GM21619 (cell line): ENCODE results near the gene CFAP74.

Source experiments
- ATAC-seq: cut with Tn5 transposase; IDR thresholded peaks from one replicate; pipeline ENCODE4 v1.9.1; 2021; ENCODE audit not compliant: unreplicated experiment

CFAP74 gene

DNA sequence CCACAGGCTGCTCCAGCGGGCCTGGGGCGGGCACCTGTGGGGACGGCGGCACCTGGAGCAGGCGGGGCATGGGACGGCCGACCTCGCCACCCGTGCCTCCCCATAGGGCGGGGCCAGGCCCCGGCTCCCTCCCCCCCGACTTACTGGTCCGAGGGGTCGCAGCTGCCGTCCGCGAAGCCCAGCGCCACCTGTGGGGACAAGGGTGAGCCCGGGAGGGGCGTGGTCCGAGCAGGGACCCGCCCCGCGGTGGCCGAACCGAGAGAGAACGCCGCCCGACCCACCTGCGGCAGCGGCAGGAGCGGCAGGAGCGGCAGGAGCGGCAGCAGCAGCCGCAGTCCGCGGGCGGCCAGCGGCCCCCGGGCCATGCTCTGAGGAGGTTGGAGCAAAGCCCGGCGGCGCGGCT lies 84.7 kb downstream of the CFAP74 start, which contains the start of gene TMEM52:
TMEM52 (minus strand) TSS at position 379 of the 403 bp plus-strand sequence; CDS start at position 365, 14 bp downstream.
- ATAC-seq = peak; percentile 30

DNA sequence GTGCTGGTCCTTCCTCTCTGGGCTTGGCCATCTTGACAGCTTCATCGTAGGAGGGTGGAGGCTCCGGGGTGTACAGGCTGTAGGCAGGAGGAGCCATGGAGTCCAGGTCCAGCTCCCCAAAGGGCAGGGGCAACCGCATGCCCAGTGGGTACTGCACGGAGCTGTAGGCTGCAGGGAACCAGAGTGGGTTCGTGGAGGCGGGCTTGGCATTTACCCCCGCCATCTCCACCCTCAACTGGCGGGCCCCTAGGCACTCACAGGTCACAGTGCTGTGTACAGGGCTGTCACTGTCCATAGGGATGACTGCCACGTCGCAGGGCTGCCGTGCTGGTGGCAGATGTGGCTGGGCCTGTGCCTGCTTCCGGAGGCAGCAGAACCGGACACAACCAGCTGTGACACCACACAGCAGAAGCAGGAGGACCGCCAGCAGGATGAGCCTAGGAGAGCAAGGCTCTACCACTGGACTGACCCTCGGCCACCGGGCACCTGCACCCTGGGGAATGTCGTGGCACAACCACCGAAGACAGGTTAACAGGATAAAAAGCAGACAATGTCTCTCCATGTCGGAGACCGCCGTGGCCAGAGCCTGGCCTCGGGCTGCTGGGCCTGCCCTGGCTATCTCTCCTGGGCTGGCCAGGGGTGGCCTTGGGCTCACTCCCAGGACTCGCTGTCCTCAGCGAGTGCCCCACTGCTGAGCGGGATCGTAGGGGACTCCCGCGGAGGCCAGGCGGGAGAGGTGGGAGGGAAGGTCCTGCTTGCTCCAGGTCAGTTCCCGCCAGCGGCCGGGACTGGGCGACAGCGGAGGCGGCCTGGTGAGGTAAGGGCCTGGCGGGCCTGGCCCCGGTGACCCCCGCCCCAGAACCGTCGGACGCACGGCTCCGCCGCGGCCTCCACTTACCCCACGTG lies 85.3 kb downstream of the CFAP74 start:
- ATAC-seq = no peak

DNA sequence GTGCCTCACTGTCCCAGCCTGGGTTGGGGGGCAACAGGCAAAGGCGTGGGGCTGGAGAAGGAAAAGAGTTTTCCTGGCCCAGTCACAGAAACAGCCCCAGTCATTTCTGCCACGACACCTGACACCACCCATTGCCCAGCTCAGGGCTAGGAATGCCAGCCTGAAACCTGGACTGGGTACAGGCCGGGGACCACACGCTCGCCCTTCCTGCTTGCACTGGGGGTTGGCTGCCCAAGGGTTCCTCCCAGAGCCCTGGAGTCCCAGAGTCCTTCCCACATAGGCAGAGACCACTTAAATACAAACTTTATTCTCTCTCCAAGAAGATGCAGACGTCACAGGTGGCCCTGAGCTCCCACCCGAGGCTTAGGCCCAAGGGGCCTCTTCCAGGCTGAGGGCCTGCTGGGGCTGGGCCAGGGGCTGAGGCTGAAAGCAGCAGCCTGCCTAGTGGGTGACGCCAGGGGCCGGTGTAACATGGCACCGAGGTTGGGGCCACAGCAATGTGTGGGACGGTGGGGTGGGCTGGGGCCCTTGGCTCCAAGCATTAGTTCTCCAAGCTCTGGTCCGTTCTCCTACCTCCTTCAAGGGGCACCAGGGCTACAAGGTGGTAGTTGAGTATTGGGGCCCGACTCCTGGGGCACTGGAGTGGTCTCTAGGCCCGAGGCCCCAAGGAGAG lies 86.1 kb downstream of the CFAP74 start:
- no peak for ATAC-seq

DNA sequence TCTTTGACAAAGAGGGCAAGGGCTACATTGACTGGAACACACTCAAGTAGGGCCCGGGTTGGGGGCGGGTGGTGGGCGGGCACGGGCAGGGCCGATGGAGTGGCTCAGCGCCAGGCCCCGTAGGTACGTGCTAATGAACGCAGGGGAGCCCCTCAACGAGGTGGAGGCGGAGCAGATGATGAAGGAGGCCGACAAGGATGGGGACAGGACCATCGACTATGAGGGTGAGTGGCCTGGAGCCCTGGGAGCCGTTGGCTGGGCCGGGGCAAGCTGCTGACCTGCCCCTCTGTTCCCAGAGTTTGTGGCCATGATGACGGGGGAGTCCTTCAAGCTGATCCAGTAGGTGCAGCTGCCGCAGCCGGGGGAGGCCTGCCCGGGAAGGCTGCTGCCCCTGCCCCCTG lies 86.7 kb downstream of the CFAP74 start:
- no peak for ATAC-seq

DNA sequence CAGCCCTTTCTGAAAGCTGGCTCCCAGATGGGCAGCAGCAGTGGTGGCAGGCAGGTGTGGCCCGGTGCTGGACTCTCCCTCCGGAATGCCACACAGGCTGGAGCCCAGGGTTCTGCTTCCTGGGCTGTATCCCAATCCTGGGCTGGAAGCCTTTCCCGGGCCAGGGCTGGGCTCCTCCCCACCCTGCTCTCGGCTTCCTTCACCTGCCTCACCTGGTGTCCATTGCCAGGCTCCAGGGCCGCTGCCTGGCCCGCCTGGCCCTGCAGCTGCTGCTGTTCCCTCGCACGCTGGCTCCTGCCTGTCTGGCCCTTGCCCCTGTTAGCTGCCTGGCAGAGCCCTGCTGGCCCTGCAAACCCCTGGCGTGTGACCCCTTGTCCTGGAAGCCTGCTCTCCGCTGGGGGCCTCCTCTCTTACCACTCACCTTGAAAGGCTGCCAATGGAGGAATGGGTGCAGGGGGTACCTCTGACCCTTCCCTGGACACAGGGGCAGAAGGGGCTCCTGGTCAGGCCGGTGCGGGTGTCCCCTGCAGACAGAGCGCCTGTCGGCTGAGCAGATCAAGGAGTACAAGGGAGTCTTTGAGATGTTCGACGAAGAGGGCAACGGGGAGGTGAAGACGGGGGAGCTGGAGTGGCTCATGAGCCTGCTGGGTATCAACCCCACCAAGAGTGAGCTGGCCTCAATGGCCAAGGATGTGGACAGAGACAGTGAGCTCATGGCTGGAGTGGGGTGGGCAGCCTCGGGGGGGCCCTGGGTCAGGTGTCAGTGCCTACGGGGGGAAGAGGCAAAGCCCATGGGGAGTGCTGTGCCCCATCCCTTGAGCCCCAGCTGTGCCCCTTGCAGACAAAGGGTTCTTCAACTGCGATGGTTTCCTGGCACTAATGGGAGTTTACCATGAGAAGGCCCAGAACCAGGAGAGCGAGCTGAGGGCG lies 87.4 kb downstream of the CFAP74 start:
- no peak for ATAC-seq

DNA sequence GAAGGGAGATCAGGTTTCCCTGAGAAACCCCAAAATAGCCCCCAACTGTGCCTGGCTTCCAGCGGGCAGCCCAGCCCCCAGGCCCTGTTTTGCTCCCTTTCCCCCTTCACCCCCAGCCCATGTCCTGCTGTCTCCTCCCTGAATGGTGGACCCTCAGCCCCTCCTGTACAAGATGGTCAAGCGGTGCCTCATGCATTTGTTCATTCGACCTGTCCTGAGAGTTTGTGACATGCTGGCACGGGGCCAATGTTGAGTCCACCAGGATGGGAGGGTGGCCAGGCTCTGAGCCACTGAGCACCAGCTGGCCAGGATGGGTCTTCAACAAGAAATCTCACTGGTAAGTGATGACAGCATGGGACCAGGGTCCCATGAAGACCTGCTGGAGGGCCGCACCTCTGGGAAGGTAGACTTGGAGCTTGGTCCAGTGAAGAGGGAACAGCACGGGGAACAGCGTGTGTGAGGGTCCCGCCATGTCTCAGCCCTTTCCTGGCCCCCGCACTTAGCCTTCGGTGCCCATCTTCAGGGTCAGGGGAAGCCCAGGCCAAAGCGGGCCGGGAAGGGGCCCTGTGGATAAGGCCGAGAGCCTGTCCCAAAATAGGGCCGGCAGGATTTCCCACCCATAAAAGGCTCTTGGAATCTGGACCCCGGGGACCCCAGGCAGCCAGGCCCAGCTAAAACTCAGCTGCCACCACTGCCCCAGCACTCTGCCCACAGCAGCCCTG lies 88.5 kb downstream of the CFAP74 start, which contains the start of gene CALML6:
CALML6 (plus strand) TSS at position 290 of the 722 bp plus-strand sequence; CDS start at position 311, 21 bp downstream.
- ATAC-seq = no peak

DNA sequence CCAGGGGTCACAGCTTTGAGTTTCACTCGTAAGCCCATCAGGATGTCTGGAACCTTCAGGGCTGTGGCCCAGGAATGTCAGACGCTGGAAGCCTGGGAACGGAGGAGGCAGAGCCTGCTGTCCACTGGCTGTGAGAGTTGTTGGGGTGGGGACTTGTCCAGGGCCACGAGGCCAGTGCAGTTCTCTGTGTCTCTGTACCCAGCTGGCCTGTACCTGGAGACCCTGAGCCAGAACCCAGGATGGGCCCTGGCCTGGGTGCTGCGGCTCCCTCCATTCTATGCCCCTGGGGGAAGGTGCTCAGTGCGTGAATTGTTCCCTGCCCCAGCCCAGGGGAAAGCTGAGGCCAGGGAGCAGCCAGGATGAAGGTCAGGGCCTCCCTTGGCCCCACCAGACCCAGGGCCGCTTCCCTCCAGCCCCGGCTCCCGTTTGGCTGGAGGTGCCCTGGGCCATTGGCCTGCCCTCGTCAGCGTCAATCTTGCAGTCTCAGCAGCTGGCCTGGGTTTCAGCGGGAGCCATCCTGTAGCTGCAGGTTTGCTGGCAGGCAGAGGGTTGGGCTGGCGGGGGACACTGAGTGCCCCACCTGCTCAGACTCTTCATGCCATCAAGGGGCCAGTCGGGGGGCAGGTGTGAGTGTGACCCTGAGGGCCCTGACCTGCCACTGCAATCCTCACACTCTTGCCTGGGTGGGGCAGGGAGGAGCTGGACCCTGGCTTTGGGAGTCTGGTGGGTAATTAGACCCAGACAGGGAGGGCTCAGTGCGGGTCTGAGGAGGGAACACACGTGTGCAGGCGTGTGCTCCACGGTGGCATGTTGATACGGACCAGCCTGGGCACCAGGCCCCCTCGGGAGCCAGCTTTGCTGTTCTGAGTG lies 89.2 kb downstream of the CFAP74 start:
- ATAC-seq = no peak

DNA sequence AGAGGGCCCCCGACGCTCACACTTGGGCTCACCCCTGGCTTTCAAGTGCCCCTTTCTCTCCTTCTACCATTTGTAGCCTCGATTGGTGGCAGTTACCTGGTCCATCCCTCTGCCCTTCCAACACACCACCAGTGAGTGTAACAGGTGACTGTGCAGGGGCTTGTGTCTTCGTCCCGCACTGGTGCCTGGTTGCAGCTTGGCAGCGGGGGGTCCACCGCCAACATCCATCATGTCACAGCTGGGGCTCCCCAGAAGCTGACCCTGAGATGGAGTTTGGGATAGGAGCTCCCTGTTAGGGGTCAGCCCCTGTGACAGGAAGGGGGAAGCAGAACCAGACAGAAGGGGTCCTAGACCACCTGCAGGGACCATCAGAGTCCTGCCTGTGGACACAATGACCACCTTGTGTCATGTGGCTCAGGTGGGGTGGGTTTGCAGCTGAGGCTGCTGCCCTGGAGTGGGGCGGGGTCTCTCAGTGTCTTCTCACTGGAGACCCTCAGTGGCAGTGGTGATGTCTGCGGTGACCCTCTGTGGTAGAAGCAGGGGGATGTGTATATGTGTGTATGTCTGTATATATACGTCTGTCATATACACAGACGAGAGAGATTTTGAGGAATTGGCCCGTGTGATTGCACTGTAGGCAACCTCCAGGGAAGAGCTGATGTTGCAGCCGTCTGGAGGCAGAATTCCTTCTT lies 92.1 kb downstream of the CFAP74 start:
- ATAC-seq = no peak

DNA sequence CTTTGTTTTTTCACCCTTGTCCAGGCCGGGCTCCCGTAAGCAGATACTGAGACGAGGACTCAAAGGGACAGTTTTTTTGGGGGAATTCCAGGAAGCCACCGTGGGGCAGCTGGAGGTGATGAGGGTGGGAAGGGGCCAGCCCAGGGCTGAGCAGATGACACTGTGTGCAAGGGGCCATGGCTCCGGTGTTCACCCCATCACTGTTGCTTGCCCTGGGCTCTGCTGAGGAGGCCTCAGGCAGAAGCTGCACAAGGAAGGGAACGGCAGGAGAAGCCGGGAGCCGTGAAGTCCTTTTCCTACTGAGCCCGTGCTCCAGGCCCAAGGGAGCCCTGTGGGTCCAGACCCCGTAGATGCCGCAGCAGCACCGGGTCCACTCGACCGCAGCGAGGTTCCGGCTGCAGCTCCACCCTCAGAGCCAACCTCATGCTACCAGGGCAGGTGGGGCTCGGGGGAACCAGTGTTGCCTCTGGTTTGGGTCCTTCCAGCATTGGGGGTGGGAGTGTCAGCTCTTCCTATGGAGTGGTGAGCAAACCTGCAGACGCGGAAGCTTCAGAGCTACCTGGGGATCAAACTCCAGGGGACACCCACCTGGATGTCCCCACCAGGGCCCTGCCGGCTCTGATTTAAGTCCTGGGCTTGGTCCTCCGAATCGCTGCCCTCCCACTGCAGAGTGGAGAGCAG lies 92.8 kb downstream of the CFAP74 start:
- ATAC-seq = no peak

DNA sequence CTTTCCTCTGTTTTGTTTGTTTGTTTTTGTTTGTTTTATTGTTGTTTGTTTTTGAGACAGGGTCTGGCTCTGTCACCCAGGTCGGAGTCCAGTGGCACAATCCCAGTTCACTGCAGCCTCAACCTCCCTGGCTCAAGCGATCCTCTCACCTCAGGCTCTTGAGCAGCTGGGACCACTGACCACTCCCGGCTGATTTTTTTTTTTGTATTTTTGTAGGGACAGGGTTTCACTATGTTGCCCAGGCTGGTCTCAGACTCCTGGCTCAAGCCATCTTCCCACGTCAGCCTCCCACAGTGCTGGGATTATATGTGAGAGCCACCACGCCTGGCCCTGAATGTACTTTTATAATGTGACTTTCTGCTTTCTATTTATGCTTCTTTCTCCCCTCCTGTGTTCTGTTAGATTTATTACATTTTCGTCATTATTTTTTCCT lies 93.5 kb downstream of the CFAP74 start:
- ATAC-seq = no peak

DNA sequence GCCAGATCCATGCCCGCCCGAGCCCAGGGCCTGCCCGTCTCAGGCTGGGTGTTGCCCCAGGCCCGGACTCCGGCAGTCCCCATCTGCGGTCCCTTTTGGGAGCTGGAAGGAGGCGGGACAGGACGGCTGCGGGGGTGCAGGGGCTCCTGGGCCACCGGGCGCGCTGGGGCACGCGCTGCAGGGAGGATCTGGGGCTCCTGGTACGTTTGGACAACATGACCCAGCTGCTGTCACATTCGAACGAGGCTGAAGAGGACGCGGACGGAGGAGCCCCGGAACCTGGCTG lies 95.1 kb downstream of the CFAP74 start:
- no peak for ATAC-seq

DNA sequence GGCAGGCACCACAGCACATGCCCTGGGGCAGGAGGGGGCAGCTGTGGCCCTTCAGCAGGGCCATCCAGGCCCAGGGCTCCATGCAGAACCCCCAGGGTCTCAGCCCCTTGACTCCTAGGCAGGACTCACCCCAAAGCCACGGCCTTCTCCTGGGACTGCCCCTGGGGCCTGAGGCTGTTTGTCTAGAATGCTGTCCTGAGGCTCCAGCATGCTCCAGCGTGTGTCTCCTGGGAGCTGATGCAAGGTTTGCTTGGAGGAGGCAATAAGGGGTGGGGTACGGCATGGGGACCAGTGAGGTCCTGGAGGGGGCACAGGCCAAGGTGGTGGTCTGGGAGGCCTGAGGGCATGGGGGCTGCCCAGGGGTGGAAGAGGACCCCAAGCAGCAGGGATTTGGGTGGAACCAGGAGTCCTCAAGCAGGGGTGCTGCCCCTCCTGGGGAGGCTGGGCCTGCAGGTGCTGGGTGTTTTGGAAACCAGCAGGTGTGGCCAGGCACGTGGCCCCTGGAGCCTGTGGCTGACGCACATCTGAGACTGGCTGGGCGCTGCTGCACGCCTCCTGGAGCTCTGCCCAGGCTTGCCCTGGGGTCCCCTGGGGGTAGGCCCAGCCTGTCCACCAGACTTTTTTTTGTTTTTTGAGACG lies 96.4 kb downstream of the CFAP74 start:
- no peak for ATAC-seq

DNA sequence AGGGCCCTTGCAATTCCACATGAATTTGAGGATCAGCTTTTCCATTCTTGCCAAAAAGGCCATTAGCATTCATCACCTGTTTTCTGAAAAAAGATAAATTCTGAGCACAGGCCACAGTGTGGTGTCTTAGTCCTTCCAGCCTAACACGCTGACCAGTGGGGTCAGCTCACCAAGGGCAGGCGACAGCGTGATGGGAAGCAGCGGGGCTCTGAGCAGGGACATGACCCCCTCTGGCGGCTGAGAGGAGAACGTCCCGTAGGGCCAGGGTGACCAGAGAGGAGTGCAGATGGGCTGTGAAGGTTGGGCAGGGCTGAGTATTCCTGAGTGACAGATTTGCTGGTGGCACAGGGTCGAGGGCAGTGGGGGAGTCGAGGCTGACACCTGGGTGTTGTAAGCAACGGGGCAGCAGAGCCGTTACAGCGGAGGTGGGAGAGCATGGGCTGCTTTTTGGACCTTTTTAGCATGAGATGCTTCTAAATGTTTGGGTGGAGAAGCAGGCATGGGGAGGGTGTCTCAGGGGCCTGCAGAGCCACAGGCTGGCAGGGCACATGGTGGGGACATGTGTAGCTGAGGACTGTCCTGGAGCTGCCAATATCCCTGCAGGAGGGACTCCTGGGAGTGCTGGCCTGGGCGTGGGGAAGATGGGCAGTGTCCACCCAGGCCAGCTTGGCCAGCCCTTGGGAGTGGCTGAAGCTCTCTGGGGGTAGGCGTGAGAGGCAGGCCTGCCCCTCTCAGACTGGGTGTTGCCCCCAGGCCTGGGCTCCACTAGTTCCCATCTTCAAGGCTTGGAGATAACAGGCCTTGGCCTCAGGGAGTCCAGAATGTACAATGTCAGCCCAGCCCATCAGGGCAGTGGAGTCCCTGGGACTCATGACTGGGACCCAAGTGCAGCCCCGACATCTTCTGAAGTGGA lies 97.1 kb downstream of the CFAP74 start:
- no peak for ATAC-seq

DNA sequence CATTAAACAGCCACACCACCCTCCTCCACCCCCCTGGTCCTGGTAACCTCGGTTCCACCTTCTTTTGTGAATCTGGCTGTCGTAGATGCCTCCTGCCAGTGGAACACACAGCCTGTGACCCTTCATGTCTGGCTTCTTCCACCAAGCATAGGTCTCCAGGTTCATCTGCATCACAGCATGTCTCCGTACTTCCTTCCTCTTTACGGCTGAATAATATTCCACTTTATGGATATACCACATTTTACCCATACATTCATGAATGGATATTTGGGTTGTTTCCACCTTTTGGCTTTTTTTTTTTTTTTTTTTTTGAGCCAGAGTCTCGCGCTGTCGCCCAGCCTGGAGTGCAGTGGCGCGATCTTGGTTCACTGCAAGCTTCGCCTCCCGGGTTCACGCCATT lies 100.4 kb downstream of the CFAP74 start:
- no peak for ATAC-seq

DNA sequence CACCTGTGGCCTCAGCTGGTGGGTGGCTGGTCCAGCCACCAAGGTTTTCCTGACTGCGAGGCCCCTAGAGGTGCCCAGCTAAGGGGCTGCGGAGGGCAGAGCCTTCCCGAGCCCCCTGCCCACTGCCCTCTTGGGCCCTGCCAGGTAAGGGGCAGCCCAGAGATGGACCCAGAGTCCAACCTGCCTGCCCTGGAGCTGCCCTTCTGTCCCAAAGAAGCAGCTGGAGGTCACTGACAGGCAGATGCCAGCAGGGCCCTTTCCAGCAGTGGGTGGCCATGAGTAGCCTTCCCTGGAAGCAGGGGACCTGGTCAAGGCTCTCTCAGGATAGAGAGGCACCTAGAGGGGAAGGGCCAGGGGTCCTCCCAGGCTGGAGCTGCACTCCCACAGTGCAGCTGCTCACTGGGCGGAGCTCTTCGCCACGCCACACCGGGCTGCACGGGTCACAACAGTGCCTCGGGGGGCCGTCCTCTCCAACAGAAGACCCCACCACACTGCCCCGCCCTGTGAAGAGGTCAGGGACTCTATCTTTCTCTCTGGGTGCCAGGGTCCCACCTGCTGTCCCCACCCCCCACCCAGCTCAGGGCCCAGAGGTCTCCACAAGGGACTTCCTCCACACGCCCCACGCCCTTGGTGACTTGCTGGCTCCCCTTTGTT lies 101.8 kb downstream of the CFAP74 start:
- no peak for ATAC-seq

DNA sequence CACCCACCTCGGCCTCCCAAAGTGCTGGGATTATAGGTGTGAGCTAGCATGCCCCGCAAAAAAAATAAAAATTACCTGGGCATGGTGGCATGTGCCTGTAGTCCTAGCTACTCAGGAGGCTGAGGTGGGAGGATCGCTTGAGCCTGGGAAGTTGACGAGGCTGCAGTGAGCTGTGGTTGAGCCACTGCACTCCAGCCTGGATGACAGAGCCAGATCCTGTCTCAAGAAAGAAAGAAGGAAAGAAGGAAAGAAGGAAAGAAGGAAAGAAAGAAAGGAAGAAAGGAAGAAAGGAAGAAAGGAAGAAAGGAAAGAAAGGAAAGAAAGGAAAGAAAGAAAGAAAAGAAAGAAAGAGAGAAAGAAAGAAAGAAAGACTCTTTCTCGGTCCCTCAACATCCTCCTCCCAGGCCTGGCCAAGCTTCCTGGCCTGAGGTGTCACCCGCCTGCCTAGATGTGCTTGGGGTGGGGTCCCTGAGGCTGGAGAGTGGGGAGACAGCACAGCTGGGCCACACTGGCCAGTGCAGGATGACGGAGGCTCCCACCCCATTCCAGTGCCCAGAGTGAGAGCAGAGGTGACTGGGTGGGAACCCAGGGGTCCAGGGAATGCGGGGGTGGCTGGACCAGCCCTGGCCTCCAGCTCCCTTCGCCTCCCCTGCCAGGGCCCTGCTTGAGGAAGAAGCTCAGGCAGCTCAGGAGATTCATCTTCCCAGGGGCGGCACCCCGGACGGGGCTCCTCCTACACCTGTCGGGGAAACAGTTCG lies 102.5 kb downstream of the CFAP74 start:
- no peak for ATAC-seq
